AG04450 (cell line): ENCODE data around the gene CT83. TPM values are rescaled to one million over a fixed set of nuclear protein-coding genes. Genes with fewer than 3 reads are reported as not detected.

Experiments used
- CTCF ChIA-PET: fragments of 300-600, 350-600 bp; formaldehyde crosslinking; extraction: SDS; loops from one replicate; lab custom pipeline; 2022; ENCODE audit warnings: antibody characterized with exemption, inconsistent platforms; lab: Charles Lee
- POLR2A ChIA-PET: fragments of 350-600 bp; formaldehyde crosslinking; extraction: SDS; loops from one replicate; lab custom pipeline; 2021; ENCODE audit warnings: antibody characterized with exemption, inconsistent platforms; lab: Yijun Ruan, JAX
- DNase-seq: peaks from one replicate; pipeline ENCODE4 v3.0.0-alpha.2; 2011; ENCODE audit warnings: low read depth, low spot score
- H3K27ac ChIP-seq: one replicate; pipeline ENCODE4 v1.5.1; 2012; ENCODE audit warnings: low read depth, low read length, control low read depth
- H3K27me3 ChIP-seq: one replicate; pipeline ENCODE4 v1.6.0; 2012; ENCODE audit warnings: low read length; ENCODE audit not compliant: control insufficient read depth, insufficient read depth
- H3K4me3 ChIP-seq: 2 replicates; pipeline ENCODE4 v1.5.1; 2011; ENCODE audit warnings: mild to moderate bottlenecking, low read depth, low read length, control low read depth
- H3K9me3 ChIP-seq: 2 replicates; pipeline ENCODE4 v1.5.1; 2012; ENCODE audit warnings: low read length; ENCODE audit not compliant: control insufficient read depth, insufficient read depth
- polyA plus RNA-seq: library from polyadenylated mRNA; depleted of rRNA; stranded (reverse); fragments of >200 nt; gene quantifications from 2 replicates; pipeline ENCODE4 v1.2.3, GENCODE V29; 2011
- TF ChIP-seq, protein P1 (sequence below): IDR thresholded peaks from 2 replicates; pipeline ENCODE4 v1.5.1; 2011; ENCODE audit warnings: low read depth, low read length, control low read depth, inconsistent platforms

Gene CT83
- polyA plus RNA-seq, 1 experiment: not detected

DNA sequence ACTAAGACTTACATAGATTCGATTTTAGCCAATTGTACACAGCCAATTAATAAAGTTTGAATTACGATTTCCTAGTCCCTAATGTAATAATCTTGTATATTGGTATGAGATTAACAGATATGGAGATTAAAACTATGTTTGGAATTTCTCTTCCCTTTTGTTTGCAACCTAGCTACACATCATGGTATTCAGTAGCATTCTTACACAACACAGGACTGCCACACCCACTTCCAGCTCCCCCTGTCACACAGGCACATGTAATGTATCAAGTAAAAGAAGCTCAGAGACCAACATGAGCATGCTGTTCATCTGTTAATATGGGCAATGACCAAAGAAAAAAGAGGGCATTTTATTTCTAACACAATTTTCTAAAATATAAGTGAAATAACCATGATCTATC, 13.6 kb downstream of the CT83 start:
- no peaks in the 10 kb centered on the region for H3K9me3 ChIP-seq
- ChIA-PET POLR2A (no interaction called here), CTCF (no interaction called here)
- TF ChIP-seq, protein P1, sequence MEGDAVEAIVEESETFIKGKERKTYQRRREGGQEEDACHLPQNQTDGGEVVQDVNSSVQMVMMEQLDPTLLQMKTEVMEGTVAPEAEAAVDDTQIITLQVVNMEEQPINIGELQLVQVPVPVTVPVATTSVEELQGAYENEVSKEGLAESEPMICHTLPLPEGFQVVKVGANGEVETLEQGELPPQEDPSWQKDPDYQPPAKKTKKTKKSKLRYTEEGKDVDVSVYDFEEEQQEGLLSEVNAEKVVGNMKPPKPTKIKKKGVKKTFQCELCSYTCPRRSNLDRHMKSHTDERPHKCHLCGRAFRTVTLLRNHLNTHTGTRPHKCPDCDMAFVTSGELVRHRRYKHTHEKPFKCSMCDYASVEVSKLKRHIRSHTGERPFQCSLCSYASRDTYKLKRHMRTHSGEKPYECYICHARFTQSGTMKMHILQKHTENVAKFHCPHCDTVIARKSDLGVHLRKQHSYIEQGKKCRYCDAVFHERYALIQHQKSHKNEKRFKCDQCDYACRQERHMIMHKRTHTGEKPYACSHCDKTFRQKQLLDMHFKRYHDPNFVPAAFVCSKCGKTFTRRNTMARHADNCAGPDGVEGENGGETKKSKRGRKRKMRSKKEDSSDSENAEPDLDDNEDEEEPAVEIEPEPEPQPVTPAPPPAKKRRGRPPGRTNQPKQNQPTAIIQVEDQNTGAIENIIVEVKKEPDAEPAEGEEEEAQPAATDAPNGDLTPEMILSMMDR: no peak
- no peak for DNase-seq
- no peak overlapping the region for H3K27ac ChIP-seq
- no peaks in the 10 kb centered on the region for H3K27me3 ChIP-seq
- H3K4me3 ChIP-seq: no peak overlapping the region

GRCh38 chrX:116436358-116436816, 26.4 kb downstream of the CT83 start, which contains the start of gene SLC6A14:
Gene SLC6A14 (plus strand): TSS chrX:116436606. CDS start chrX:116436710, 104 bp downstream.
- no peak within 1 kb of the TSS for H3K4me3 ChIP-seq
- no peaks in the 10 kb centered on the region for H3K27me3 ChIP-seq
- H3K9me3 ChIP-seq: no peaks in the 10 kb centered on the region
- CTCF ChIA-PET: no interaction called here
- no peak within 1 kb of the TSS for H3K27ac ChIP-seq
- no peak for DNase-seq
- POLR2A ChIA-PET: no interaction called here
- TF ChIP-seq, protein P1: no peak

- no peak overlapping the region for H3K27ac ChIP-seq
- POLR2A ChIA-PET: no interaction called here
- H3K4me3 ChIP-seq: no peak overlapping the region
- no peak for DNase-seq
- H3K27me3 ChIP-seq: no peaks in the 10 kb centered on the region
- TF ChIP-seq, protein P1: no peak
- no peaks in the 10 kb centered on the region for H3K9me3 ChIP-seq
- CTCF ChIA-PET: no interaction called here
Measured at GRCh38 chrX:116435597-116435996, 27.2 kb downstream of the CT83 start.

- POLR2A ChIA-PET: no interaction called here
- no peaks in the 10 kb centered on the region for H3K27me3 ChIP-seq
- CTCF ChIA-PET: no interaction called here
- TF ChIP-seq, protein P1: no peak
- no peak overlapping the region for H3K4me3 ChIP-seq
- DNase-seq: no peak
- H3K27ac ChIP-seq: no peak overlapping the region
- H3K9me3 ChIP-seq: no peaks in the 10 kb centered on the region
Measured at GRCh38 chrX:116427978-116428377, 34.8 kb downstream of the CT83 start.

DNA sequence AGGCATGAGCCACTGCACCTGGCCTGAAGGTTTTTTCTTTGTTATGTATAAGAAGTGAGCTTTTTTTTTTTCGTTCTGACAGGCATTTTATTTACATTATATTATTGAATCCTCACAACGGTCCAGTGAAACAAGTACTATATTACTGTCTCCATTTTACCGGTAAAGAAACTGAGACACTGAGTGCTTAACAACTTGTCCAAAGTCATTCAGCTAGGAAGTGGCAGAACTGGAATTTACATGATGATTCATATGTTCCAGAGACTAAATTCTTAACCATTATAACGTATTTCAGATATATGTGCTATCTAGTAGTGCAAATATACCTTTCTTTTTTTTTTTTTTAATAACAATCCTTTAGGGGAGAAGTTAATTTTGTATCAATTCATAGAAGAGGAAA, 44.8 kb downstream of the CT83 start:
- no peaks in the 10 kb centered on the region for H3K27me3 ChIP-seq
- H3K4me3 ChIP-seq: no peak overlapping the region
- POLR2A ChIA-PET: no interaction called here
- no peaks in the 10 kb centered on the region; the same call in 1 of the 2 replicates for H3K9me3 ChIP-seq
- CTCF ChIA-PET: interaction anchor here (0.5 kb wide), 1 partner anchor 22 kb away, joined by 3 read pairs; no protein-coding TSS in a partner anchor
- DNase-seq: no peak
- TF ChIP-seq, protein P1: no peak
- H3K27ac ChIP-seq: no peak overlapping the region
